PC-3 (cell line): ENCODE results near the gene SRP14.

Source experiments
- EZH2 ChIP-seq: fragments of 300-600 bp; sonication (generic); IDR thresholded peaks from one replicate; pipeline ENCODE4 v1.6.1; 2017; ENCODE audit warnings: antibody characterized with exemption, mild to moderate bottlenecking, low read length; ENCODE audit not compliant: unreplicated experiment
- TF ChIP-seq, protein P1 (sequence below): fragments of 300-600 bp; sonication (generic); conservative IDR thresholded peaks from 2 replicates; pipeline ENCODE4 v1.5.1; 2017; ENCODE audit warnings: antibody characterized with exemption, low read depth, mild to moderate bottlenecking, low read length

- TF ChIP-seq, protein P1, sequence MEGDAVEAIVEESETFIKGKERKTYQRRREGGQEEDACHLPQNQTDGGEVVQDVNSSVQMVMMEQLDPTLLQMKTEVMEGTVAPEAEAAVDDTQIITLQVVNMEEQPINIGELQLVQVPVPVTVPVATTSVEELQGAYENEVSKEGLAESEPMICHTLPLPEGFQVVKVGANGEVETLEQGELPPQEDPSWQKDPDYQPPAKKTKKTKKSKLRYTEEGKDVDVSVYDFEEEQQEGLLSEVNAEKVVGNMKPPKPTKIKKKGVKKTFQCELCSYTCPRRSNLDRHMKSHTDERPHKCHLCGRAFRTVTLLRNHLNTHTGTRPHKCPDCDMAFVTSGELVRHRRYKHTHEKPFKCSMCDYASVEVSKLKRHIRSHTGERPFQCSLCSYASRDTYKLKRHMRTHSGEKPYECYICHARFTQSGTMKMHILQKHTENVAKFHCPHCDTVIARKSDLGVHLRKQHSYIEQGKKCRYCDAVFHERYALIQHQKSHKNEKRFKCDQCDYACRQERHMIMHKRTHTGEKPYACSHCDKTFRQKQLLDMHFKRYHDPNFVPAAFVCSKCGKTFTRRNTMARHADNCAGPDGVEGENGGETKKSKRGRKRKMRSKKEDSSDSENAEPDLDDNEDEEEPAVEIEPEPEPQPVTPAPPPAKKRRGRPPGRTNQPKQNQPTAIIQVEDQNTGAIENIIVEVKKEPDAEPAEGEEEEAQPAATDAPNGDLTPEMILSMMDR = no peak
- no peak for TF ChIP-seq EZH2
Observed at GRCh38 chr15:40047415-40048210, 8.6 kb upstream of the SRP14 start.
